Left ventricle myocardium inferior (tissue), 1 donor: ENCODE data around the gene DHRSX. TPM values are rescaled to one million over a fixed set of nuclear protein-coding genes. Genes with fewer than 3 reads are reported as not detected.
"Not testable (repeated sequence)": the region's sequence is repeated elsewhere in the genome, so short reads cannot be mapped to it uniquely, and the experiment has no call there.

ENCODE experiments used
- DNase-seq: peaks from one replicate; pipeline ENCODE4 v3.0.0-alpha.2; 2020
- H3K27ac ChIP-seq: fragments of 200-600 bp; replicated peaks from 2 replicates; pipeline ENCODE4 v1.8.0; 2021
- H3K27me3 ChIP-seq: fragments of 200-600 bp; 2 replicates; pipeline ENCODE4 v1.8.0; 2021; ENCODE audit warnings: low read depth
- H3K36me3 ChIP-seq: fragments of 200-600 bp; 2 replicates; pipeline ENCODE4 v1.8.0; 2021
- H3K4me1 ChIP-seq: fragments of 200-600 bp; 2 replicates; pipeline ENCODE4 v1.8.0; 2021
- H3K4me3 ChIP-seq: fragments of 200-600 bp; 2 replicates; pipeline ENCODE4 v1.8.0; 2021; ENCODE audit warnings: mild to moderate bottlenecking, moderate library complexity
- H3K9me3 ChIP-seq: fragments of 200-600 bp; replicated peaks from 2 replicates; pipeline ENCODE4 v1.8.0; 2021
- intact Hi-C: fragments of 100-400 bp; cut with micrococcal nuclease; formaldehyde crosslinking; loops from one replicate; pipeline ENCODE4 v1.11.0; 2022
- total RNA-seq: library from RNA; stranded (reverse); fragmentation: NEBNext Ultra II Directional; extraction: Animal tissue kit (Norgen Biotek cat#: 25700); gene quantifications from one replicate; pipeline ENCODE4 v1.2.1, GENCODE V29; 2021
- TF ChIP-seq, protein P1 (sequence below): fragments of 200-600 bp; IDR thresholded peaks from 2 replicates; pipeline ENCODE4 v1.8.0; 2021; ENCODE audit warnings: antibody characterized with exemption, mild to moderate bottlenecking, borderline replicate concordance
- donor health status: DM: no; HTN: yes; CAD: no; lungs with severe emphysema.

DHRSX gene
- total RNA-seq, 1 donor from 2014 or later: 35.3 TPM

DNA sequence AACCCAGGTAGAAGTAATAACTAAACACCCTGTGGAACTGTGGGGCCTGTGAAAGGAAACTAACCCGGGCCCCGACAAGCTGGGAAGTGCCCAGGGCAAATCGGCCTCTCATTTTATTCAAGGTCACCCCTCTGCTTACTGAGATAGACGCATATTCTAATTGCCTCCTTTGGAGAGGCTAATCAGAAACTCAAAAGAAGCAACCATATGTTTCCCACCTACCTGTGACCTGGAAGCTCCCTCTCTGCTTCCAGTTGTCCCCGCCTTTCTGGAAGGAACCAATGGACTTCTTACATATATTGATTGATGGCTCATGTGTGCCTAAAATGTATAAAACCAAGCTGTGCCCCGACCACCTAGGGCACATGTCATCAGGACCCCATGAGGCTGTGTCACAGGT is 23.1 kb upstream of the DHRSX start:
- no peak overlapping the region for H3K27ac ChIP-seq
- intact Hi-C loops: no loop called here
- TF ChIP-seq, protein P1, sequence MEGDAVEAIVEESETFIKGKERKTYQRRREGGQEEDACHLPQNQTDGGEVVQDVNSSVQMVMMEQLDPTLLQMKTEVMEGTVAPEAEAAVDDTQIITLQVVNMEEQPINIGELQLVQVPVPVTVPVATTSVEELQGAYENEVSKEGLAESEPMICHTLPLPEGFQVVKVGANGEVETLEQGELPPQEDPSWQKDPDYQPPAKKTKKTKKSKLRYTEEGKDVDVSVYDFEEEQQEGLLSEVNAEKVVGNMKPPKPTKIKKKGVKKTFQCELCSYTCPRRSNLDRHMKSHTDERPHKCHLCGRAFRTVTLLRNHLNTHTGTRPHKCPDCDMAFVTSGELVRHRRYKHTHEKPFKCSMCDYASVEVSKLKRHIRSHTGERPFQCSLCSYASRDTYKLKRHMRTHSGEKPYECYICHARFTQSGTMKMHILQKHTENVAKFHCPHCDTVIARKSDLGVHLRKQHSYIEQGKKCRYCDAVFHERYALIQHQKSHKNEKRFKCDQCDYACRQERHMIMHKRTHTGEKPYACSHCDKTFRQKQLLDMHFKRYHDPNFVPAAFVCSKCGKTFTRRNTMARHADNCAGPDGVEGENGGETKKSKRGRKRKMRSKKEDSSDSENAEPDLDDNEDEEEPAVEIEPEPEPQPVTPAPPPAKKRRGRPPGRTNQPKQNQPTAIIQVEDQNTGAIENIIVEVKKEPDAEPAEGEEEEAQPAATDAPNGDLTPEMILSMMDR: no peak
- peaks cover 7% of the 10 kb centered on the region for H3K27me3 ChIP-seq
- no peaks in the 10 kb centered on the region for H3K9me3 ChIP-seq
- no peaks in the 10 kb centered on the region for H3K4me1 ChIP-seq
- no peaks in the 10 kb centered on the region for H3K36me3 ChIP-seq
- DNase-seq: no peak
- H3K4me3 ChIP-seq: no peak overlapping the region

DNA sequence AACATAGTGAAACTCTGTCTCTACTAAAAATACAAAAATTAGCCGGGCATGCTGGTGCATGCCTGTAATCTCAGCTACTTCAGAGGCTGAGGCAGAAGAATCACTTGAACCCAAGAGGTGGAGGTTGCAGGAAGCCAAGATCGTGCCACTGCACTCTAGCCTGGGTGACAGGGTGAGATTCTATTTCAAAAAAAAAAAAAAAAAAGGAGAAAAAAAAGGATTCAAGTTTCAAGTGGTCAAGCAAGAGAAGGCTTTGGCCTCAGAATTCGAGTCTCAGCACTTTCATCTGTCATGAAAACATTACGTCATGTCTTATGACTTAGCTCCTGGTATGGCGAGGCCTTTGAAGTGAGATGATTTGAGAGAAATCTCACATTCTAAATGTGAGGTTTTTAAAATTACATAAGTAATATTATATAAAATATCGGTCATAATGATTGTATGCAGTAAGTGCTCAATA is 21.2 kb upstream of the DHRSX start:
- H3K4me1 ChIP-seq: no peaks in the 10 kb centered on the region
- H3K27ac ChIP-seq: no peak overlapping the region
- intact Hi-C loops: no loop called here
- TF ChIP-seq, protein P1: no peak
- H3K36me3 ChIP-seq: no peaks in the 10 kb centered on the region
- H3K9me3 ChIP-seq: no peaks in the 10 kb centered on the region
- no peak for DNase-seq
- H3K27me3 ChIP-seq: peaks cover 7% of the 10 kb centered on the region
- H3K4me3 ChIP-seq: no peak overlapping the region

DNA sequence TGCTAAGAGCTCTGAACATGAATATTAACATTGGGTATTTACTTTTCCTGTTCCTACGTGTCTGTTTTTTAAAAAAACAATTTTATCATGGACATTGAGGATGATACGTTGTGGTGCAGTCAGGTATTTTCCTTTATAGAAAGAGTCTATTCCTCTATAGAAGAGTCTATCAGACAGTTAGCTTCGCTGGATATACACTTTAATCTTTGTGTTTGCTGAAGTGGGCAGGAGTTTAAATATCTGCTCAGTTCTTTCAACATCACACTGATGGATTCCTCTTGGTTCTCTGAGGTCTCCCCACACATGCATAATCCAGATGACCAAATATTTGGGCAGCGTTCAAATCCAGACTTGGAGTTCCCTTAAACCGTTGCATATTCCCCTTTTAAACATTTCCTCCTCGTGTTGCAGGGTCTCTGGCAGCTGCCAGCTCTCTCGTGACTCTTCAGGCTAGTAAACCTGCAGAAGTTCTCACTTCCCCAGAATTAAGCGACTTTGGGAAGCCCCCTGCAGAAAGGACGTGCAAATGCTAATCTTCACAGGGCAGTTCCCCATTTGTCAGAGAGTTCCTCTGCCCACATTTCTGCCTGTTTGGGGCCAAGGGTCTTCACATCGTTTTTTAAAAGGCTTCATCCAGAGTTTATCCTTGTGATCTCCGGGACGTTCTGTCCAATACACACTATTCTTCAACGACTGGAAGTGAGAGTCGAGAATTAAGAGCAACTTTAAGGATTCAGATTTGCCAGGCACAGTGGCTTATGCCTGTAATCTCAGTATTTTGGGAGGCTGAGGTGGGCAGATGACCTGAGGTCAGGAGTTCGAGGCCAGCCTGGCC is 20.5 kb upstream of the DHRSX start:
- Histone ChIP-seq H3K27ac (no peak overlapping the region), H3K36me3 (no peaks in the 10 kb centered on the region), H3K4me3 (no peak overlapping the region), H3K27me3 (peaks cover 7% of the 10 kb centered on the region), H3K9me3 (no peaks in the 10 kb centered on the region), H3K4me1 (no peaks in the 10 kb centered on the region)
- DNase-seq: no peak
- TF ChIP-seq, protein P1: no peak
- intact Hi-C loops: no loop called here

DNA sequence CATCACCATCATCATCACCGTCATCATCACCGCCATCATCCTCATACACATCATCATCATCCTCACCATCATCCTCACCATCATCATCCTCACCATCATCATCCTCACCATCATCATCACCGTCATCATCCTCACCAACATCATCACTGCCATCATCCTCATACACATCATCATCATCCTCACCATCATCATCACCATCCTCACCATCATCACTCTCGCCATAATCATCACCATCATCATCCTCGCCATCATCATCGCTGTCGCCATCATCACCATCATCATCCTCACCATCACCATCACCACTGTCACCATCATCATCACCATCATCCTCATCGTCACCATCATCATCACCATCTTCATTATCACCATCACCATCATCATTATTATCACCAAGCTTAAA is 19.8 kb upstream of the DHRSX start:
- no peaks in the 10 kb centered on the region for H3K4me1 ChIP-seq
- intact Hi-C loops: no loop called here
- no peak overlapping the region for H3K27ac ChIP-seq
- H3K4me3 ChIP-seq: no peak overlapping the region
- H3K36me3 ChIP-seq: no peaks in the 10 kb centered on the region
- TF ChIP-seq, protein P1: no peak
- H3K27me3 ChIP-seq: peaks cover 7% of the 10 kb centered on the region
- DNase-seq: no peak
- H3K9me3 ChIP-seq: no peaks in the 10 kb centered on the region

DNA sequence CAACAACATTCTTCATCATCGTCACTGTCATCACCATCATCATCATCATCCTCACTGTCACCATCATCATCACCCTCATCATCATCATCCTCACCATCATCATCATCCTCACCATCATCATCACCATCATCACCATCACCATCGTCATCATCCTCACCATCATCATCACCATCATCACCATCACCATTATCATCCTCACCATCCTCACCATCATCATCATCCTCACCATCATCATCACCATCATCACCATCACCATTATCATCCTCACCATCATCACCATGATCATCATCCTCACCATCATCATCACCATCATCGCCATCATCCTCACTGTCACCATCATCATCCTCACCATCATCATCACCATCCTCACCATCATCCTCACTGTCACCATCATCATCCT is 18.9 kb upstream of the DHRSX start:
- H3K4me3 ChIP-seq, DNase-seq, H3K27ac ChIP-seq, intact Hi-C loops, H3K9me3 ChIP-seq, H3K36me3 ChIP-seq, H3K4me1 ChIP-seq, H3K27me3 ChIP-seq: not testable (repeated sequence)

DNA sequence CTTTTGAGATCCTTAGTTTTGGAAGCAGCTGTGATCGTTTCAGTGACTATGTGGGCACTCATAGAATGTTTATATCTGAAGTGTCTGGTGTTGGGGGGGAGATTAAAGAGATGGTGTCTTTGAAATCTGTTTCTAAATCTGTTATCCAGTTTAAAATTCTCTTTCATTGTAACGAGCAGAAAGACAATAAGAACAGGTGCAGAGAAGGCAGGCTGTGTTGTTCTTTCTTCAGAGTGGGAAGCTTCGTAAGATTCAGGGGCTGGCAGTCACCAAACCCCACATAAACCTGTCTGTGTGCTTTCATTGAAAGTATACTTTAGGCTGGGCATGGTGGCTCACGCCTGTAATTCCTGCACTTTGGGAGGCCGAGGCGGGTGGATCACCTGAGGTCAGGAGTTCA is 16.3 kb upstream of the DHRSX start:
- Histone ChIP-seq H3K27ac (no peak overlapping the region), H3K4me3 (no peak overlapping the region), H3K36me3 (no peaks in the 10 kb centered on the region), H3K9me3 (no peaks in the 10 kb centered on the region), H3K27me3 (no peaks in the 10 kb centered on the region), H3K4me1 (no peaks in the 10 kb centered on the region)
- TF ChIP-seq, protein P1: no peak
- no peak for DNase-seq
- intact Hi-C loops: no loop called here
